NT2/D1 (cell line): ENCODE data around the gene ARAF.
A peak's percentile ranks its signal among the peaks of the same experiment; 100 is the strongest.

Experiments
- DNase-seq: peaks from one replicate; pipeline ENCODE4 v3.0.0-alpha.2; 2011; ENCODE audit warnings: low read depth, low spot score
- H3K27me3 ChIP-seq: 2 replicates; pipeline ENCODE4 v1.6.0; 2011; ENCODE audit warnings: mild to moderate bottlenecking; ENCODE audit not compliant: insufficient read length, insufficient read depth
- H3K36me3 ChIP-seq: 2 replicates; pipeline ENCODE4 v1.6.1; 2011; ENCODE audit warnings: mild to moderate bottlenecking, low read length, mixed read lengths; ENCODE audit not compliant: insufficient read depth, insufficient read length
- H3K4me1 ChIP-seq: 2 replicates; pipeline ENCODE4 v1.5.1; 2011; ENCODE audit not compliant: insufficient read depth, insufficient read length
- H3K4me3 ChIP-seq: 2 replicates; pipeline ENCODE4 v1.5.1; 2011; ENCODE audit warnings: low read depth; ENCODE audit not compliant: insufficient read length
- H3K9ac ChIP-seq: 2 replicates; pipeline ENCODE4 v1.6.0; 2011; ENCODE audit warnings: low read depth; ENCODE audit not compliant: insufficient read length
- H3K9me3 ChIP-seq: 2 replicates; pipeline ENCODE4 v1.5.1; 2011; ENCODE audit warnings: mild to moderate bottlenecking, low read length; ENCODE audit not compliant: insufficient read depth
- SUZ12 ChIP-seq: IDR thresholded peaks from 2 replicates; pipeline ENCODE4 v1.6.1; 2011; ENCODE audit not compliant: insufficient read length, insufficient read depth; ENCODE audit errors: extremely low read depth
- YY1 ChIP-seq: IDR thresholded peaks from 2 replicates; pipeline ENCODE4 v1.6.1; 2011; ENCODE audit not compliant: insufficient read length, insufficient read depth
- ZNF274 ChIP-seq: IDR thresholded peaks from 2 replicates; pipeline ENCODE4 v1.6.1; 2011; ENCODE audit warnings: mild to moderate bottlenecking, low read depth, low read length

ARAF gene

GRCh38 chrX:47581731-47582647, 21.0 kb downstream of the ARAF start, which contains the start of gene TIMP1:
TIMP1 (plus strand) TSS chrX:47582436; CDS start chrX:47583416, 980 bp downstream.
- no peaks in the 10 kb centered on the region for H3K9me3 ChIP-seq
- peaks cover 17% of the 10 kb centered on the region for H3K4me1 ChIP-seq
- peak within 1 kb of the TSS; percentile 88 for H3K9ac ChIP-seq
- peaks cover 34% of the 10 kb centered on the region for H3K36me3 ChIP-seq
- H3K4me3 ChIP-seq: peak within 1 kb of the TSS; percentile 88
- no peak for TF ChIP-seq SUZ12
- no peak for TF ChIP-seq ZNF274
- no peak for TF ChIP-seq YY1
- no peaks in the 10 kb centered on the region for H3K27me3 ChIP-seq
- DNase-seq: peak; percentile 73

- peaks cover 37% of the 10 kb centered on the region for H3K36me3 ChIP-seq
- H3K27me3 ChIP-seq: no peaks in the 10 kb centered on the region
- no peaks in the 10 kb centered on the region for H3K9me3 ChIP-seq
- DNase-seq: no peak
- peak overlapping the region; percentile 21 for H3K4me3 ChIP-seq
- TF ChIP-seq ZNF274 (no peak), SUZ12 (no peak), YY1 (no peak)
- peaks cover 9% of the 10 kb centered on the region for H3K4me1 ChIP-seq
- H3K9ac ChIP-seq: no peak overlapping the region
Measured at GRCh38 chrX:47583240-47583861, 22.3 kb downstream of the ARAF start.

- Histone ChIP-seq H3K4me1 (peaks cover 4% of the 10 kb centered on the region), H3K4me3 (no peak overlapping the region), H3K36me3 (peaks cover 37% of the 10 kb centered on the region), H3K9ac (no peak overlapping the region), H3K9me3 (no peaks in the 10 kb centered on the region), H3K27me3 (no peaks in the 10 kb centered on the region)
- no peak for TF ChIP-seq YY1
- TF ChIP-seq SUZ12: no peak
- TF ChIP-seq ZNF274: no peak
- no peak for DNase-seq
Measured at GRCh38 chrX:47584714-47585113, 23.7 kb downstream of the ARAF start.

- no peaks in the 10 kb centered on the region for H3K9me3 ChIP-seq
- peaks cover 37% of the 10 kb centered on the region for H3K36me3 ChIP-seq
- no peak for DNase-seq
- H3K4me3 ChIP-seq: no peak overlapping the region
- TF ChIP-seq ZNF274 (no peak), YY1 (no peak), SUZ12 (no peak)
- no peaks in the 10 kb centered on the region for H3K27me3 ChIP-seq
- peaks cover 4% of the 10 kb centered on the region for H3K4me1 ChIP-seq
- no peak overlapping the region for H3K9ac ChIP-seq
Measured at GRCh38 chrX:47585273-47585672, 24.3 kb downstream of the ARAF start.

GRCh38 chrX:47586043-47586787, 25.2 kb downstream of the ARAF start:
- H3K9me3 ChIP-seq: no peaks in the 10 kb centered on the region
- no peak overlapping the region for H3K4me3 ChIP-seq
- peaks cover 37% of the 10 kb centered on the region for H3K36me3 ChIP-seq
- no peak for DNase-seq
- no peak overlapping the region for H3K9ac ChIP-seq
- no peaks in the 10 kb centered on the region for H3K27me3 ChIP-seq
- peaks cover 4% of the 10 kb centered on the region for H3K4me1 ChIP-seq
- TF ChIP-seq SUZ12 (no peak), YY1 (no peak), ZNF274 (no peak)

GRCh38 chrX:47587091-47587891, 26.3 kb downstream of the ARAF start:
- no peaks in the 10 kb centered on the region for H3K9me3 ChIP-seq
- DNase-seq: no peak
- no peak overlapping the region for H3K4me3 ChIP-seq
- TF ChIP-seq ZNF274 (no peak), SUZ12 (no peak), YY1 (no peak)
- H3K4me1 ChIP-seq: peaks cover 4% of the 10 kb centered on the region
- no peaks in the 10 kb centered on the region for H3K27me3 ChIP-seq
- no peak overlapping the region for H3K9ac ChIP-seq
- H3K36me3 ChIP-seq: peaks cover 37% of the 10 kb centered on the region
